GM19438 (cell line): ENCODE results near the gene DRC3.

Experiments
- ATAC-seq: cut with Tn5 transposase; IDR thresholded peaks from one replicate; pipeline ENCODE4 v1.9.1; 2021; ENCODE audit warnings: low read depth; ENCODE audit not compliant: unreplicated experiment

The DRC3 gene, protein sequence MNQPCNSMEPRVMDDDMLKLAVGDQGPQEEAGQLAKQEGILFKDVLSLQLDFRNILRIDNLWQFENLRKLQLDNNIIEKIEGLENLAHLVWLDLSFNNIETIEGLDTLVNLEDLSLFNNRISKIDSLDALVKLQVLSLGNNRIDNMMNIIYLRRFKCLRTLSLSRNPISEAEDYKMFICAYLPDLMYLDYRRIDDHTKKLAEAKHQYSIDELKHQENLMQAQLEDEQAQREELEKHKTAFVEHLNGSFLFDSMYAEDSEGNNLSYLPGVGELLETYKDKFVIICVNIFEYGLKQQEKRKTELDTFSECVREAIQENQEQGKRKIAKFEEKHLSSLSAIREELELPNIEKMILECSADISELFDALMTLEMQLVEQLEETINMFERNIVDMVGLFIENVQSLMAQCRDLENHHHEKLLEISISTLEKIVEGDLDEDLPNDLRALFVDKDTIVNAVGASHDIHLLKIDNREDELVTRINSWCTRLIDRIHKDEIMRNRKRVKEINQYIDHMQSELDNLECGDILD

GRCh38 chr17:17972126-17972951 is at the start of gene DRC3, which contains the start of gene TOM1L2:
DRC3 (plus strand) TSS chr17:17972862; CDS start chr17:17977599, 4,737 bp downstream.
TOM1L2 (minus strand) TSS chr17:17972400; CDS start chr17:17972313, 87 bp downstream.
- ATAC-seq, result peak; percentile 93

- no peak for ATAC-seq
Observed at GRCh38 chr17:17924131-17924856, 48.4 kb upstream of the DRC3 start.

DNA sequence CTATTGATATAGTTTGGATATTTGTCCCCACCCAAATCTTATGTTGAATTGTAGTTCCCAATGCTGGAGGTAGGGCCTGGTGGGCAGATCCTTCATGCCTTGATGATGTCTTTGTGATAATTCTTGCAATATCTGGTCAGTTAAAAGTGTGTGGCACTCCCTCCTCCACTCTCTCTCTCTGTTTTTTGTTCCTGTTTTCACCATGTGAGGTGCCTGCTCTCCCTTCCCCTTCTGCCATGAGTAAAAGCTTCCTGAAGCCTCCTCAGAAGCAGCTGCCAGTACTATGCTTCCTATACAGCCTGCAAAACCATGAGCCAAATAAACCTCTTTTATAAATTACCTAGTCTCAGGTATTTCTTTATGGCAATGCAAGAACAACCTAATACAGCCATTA is 47.8 kb upstream of the DRC3 start:
- no peak for ATAC-seq

GRCh38 chr17:17926036-17926435 is 46.6 kb upstream of the DRC3 start:
- no peak for ATAC-seq

- no peak for ATAC-seq
Observed at GRCh38 chr17:17926840-17927449, 45.7 kb upstream of the DRC3 start.

GRCh38 chr17:17928398-17929287 is 44.0 kb upstream of the DRC3 start:
- ATAC-seq, result no peak

- no peak for ATAC-seq
Observed at GRCh38 chr17:17929655-17930380, 42.8 kb upstream of the DRC3 start.

GRCh38 chr17:17930674-17931073 is 42.0 kb upstream of the DRC3 start:
- no peak for ATAC-seq

GRCh38 chr17:17931159-17931558 is 41.5 kb upstream of the DRC3 start:
- no peak for ATAC-seq

- no peak for ATAC-seq
Observed at GRCh38 chr17:17933775-17934174, 38.9 kb upstream of the DRC3 start.

DNA sequence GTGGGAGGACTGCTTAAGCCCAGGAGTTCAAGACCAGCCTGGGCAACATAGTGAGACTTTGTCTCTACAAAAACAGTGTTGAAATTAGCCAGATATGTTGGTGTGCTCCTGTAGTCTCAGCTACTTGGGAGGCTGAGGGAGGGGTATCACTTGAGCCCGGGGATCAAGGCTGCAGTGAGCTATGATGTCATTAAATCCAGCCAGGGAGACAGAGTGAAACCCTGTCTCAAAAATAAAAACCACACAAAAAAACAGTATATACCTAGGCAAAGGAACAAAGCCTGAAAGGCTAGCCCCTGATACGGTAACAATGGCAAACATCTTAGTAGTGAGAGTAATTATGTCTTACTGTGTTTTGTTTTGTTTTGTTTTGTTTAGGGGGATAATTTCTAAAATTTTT is 38.4 kb upstream of the DRC3 start:
- ATAC-seq, result no peak

- no peak for ATAC-seq
Observed at GRCh38 chr17:17934806-17935205, 37.9 kb upstream of the DRC3 start.

DNA sequence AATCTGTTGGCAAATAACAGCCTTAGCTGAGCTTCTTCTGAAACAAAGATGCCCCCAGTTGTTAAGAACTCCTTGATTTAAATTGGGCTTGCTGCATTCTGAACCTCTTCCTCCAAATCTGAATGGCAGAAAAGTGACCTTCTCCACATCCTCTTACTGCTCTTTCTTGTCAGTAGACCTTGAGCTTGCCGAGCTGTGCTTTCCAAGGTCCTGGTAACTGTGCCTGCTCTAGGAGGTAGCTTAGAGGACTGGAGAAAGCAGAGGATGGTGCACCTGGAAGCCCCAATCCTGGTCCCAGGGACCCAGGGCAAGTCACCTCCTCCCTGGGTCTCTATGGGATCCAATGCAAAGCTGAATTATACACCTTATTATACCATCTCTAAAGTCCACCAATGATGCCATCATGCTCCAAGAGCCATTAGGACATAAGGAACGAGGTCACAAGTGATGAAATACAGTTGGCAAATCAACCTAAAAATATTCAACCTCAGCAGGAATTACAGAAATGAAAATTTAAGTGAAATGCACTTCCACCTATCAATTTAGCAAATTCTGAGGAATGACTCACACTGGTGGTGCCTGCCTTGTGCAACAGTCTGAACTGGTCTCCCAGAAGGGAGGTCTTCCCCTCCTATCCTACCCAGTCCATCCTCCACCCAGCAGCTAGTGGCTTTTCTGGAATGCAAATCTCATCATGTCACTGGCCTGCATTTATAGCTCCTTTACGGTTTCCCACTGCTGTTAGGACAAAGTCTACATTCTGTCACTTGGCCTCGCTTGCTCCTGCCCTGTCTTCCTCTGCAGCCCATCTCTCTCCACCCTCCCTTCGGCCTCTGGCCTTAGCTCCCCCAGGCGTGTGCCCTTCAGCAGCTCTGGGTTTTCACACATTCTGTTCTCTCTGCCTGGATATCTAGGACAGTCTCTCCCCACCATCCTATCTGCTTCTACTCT is 37.1 kb upstream of the DRC3 start:
- no peak for ATAC-seq

DNA sequence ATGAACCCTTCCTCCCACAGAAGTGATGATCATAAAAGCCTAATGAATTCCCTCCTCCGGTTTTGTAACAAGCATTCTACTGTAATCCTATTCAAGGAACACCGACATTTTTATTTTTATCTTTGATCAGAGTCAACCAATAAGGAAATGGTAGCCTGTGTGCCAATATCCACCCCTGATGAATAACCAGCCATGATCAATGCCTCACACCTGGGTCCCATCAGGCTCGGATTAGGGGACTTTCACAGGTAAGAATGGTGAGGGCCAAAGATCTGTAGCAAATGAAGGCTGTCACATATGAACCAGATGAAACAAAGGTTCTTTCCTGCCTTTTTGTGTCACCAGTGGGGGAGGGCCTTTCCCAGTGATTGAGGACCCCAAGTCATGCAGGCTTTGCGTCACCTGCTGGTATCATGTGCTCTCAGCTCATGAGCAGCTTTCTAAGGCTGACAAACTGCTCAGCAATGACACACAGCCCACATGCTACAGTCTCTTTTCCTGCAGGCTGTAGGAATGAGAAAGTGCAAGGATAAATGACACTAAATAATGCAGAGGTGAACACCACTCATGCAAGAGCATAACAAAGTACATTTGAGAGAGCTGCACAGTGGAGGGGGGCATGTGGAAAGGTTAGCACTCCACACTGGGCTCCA is 35.3 kb upstream of the DRC3 start:
- ATAC-seq, result no peak

DNA sequence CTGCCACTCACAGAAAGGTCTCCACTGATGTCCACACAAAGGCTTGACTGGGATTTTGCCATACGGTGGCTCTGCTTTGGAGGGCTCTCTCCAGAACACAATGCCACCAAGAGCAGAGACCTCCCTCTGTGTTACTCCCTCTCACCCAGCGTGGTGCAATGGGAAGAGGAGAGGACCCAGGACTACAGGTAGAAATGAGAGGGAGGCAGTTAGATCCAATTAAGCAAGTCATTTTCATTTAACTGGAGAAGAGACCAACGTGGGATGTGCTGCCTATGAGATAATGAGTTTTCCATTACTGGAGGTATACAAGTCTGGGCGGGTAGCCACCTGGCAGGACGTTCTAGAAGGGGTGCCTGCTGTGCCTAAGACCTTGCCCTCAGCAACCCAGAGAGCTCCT is 34.7 kb upstream of the DRC3 start:
- no peak for ATAC-seq

DNA sequence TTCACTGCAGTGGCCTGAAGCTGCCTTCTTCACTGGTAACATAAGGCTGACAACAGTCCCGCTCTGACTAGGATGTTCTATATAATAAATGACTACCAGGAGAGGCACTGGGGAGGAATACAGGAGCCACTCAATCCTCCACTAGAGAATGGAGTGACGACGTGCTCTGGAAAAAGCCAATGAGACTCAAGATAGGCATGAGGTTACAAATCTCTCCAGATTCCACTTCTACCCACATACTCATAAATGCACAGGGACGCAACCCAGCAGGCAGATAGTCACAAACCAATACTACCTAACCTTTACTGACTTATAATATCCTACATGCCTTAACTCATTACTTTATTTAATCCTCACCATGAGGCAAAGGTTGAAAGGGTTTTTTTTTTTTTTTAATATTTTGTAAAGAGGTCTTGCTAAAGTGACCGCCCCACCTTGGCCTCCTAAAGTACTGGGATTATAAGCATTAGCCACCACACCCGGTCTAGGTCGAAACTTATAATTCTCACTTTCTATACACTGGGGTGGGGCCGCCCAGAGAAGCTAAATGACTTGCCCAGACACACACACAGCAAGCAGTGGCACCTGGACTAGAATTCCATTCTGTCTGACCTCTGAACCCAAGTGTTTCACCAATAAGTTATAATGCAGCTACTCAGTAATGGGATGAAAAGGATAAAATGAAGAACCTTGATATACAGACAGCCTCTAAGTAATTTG is 34.1 kb upstream of the DRC3 start:
- no peak for ATAC-seq
